ENCODE measurements around the gene LCTL. TPM values are rescaled to one million over a fixed set of nuclear protein-coding genes. Genes with fewer than 3 reads are reported as not detected.

The LCTL gene
- total and polyA plus RNA-seq, 5 donors from 2014 or later: 0.11 TPM; not detected in 4

DNA sequence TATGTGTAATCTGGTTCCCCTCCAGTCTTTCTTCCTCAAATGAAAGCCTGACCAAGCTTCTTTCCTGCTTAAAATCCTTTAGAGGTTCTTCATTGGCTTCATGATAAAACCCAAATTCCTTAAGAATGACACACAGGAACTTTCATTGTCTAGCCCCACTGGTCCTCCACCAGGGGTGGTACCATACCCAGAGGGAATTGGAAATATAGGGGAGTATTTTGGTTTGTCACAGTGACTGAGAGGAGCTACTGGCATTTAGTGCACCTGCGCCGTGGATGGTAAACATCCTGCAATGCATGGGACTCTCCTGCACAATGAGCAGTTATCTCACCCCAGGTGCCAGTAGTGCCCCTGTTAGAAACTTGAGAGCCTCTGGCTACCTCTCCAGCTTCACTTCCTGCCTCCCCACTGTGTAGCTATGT is 49.9 kb downstream of the LCTL start:
- Mint-ChIP-seq H3K36me3 (peaks cover 32% of the 10 kb centered on the region), H3K27me3 (no peaks in the 10 kb centered on the region), H3K4me1 (peaks cover 0 to 4% (median 0%) of the 10 kb centered on the region in 4 donors), H3K4me3 (peak overlapping the region in 2 of 4 donors; percentile 21 to 36), H3K9me3 (no peaks in the 10 kb centered on the region), H3K27ac (no peak overlapping the region)
- Histone ChIP-seq H3K27ac (ENCODE audit: insufficient read depth, low read length, poor library complexity, severe bottlenecking) (no peak overlapping the region), H3K27me3 (ENCODE audit: control insufficient read depth, insufficient read depth, low read length) (no peaks in the 10 kb centered on the region), H3K9me3 (ENCODE audit: control insufficient read depth in 2 of 2, low read length in 2 of 2) (no peaks in the 10 kb centered on the region), H3K4me3 (ENCODE audit: low read depth, low read length) (no peak overlapping the region), H3K36me3 (ENCODE audit: control insufficient read depth, insufficient read depth, low read length) (peaks cover 12% of the 10 kb centered on the region), H3K4me1 (ENCODE audit: control insufficient read depth, insufficient read depth, low read length, poor library complexity, severe bottlenecking) (no peaks in the 10 kb centered on the region)
- ATAC-seq (ENCODE audit: low read depth in 2 of 2): no peak
- no peak for DNase-seq

DNA sequence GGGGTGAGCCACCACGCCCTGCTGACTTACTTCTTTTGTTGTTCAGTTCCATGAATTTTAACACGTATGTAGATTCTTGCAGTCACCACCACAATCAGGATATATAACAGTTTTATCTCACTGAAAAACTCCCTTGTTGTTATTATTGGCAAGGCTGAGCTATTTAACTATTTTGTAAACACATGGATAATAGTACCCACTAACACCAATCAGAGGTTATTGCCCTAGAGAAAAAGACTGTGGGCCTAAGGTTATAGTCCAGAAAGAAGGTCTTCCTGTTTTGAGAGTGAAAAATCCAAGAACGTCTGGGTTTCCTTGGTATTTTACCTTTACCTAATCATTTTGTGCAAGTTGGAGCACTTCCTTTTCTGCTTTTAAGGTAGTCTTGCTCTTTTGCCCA is 51.2 kb downstream of the LCTL start:
- no peak overlapping the region for H3K4me3 ChIP-seq (ENCODE audit: low read depth, low read length)
- DNase-seq: no peak
- H3K27ac Mint-ChIP-seq: no peak overlapping the region

DNA sequence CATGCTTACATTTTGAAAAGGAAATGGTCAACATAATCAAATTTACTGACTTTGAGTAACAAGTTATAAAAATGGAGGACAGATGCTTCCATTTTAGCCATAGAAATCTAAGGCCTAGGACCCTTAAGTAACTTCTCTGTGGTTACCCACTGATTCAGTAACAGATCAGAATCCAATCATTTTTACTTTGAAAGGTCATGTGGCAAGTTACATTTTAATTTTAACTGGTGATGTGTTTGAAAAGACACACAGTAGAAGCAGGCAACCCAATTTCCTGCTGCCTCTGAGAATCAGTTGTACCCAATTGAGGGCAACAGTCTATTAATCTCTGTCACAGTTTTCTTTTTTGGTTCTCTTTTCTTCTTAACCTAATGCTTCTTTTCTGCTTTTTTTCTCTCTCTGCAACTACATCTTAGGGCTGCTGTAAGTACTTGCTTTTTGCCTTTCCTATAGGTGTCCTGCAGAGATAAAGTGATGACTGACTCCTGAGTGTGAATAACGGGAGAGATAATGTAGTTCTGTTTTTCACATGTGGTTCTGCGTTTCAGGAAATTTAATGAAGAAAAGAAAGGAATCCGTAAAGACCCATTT is 57.4 kb downstream of the LCTL start:
- Histone ChIP-seq H3K27ac (ENCODE audit: insufficient read depth, low read length, poor library complexity, severe bottlenecking) (no peak overlapping the region), H3K27me3 (ENCODE audit: control insufficient read depth, insufficient read depth, low read length) (no peaks in the 10 kb centered on the region), H3K4me3 (ENCODE audit: low read depth, low read length) (no peak overlapping the region), H3K9me3 (ENCODE audit: control insufficient read depth in 2 of 2, low read length in 2 of 2) (no peaks in the 10 kb centered on the region), H3K4me1 (ENCODE audit: control insufficient read depth, insufficient read depth, low read length, poor library complexity, severe bottlenecking) (peaks cover 7% of the 10 kb centered on the region), H3K36me3 (ENCODE audit: control insufficient read depth, insufficient read depth, low read length) (peaks cover under 1% of the 10 kb centered on the region)
- Mint-ChIP-seq H3K4me1 (peaks cover 17 to 50% (median 29%) of the 10 kb centered on the region in 4 donors), H3K27me3 (peaks cover 8% of the 10 kb centered on the region), H3K4me3 (peak overlapping the region in 2 of 4 donors; percentile 59 to 77), H3K36me3 (peaks cover 8% of the 10 kb centered on the region), H3K9me3 (no peaks in the 10 kb centered on the region), H3K27ac (no peak overlapping the region)
- ATAC-seq (ENCODE audit: low read depth in 2 of 2) (no peak), DNase-seq (peak in 1 of 3 donors; percentile 26)

More for the DNA sequence above, 51.2 kb downstream of the LCTL start:
- peaks cover 12% of the 10 kb centered on the region for H3K36me3 ChIP-seq (ENCODE audit: control insufficient read depth, insufficient read depth, low read length)
- peaks cover 31% of the 10 kb centered on the region for H3K36me3 Mint-ChIP-seq
- no peaks in the 10 kb centered on the region for H3K9me3 ChIP-seq (ENCODE audit: control insufficient read depth in 2 of 2, low read length in 2 of 2)
- ATAC-seq (ENCODE audit: low read depth in 2 of 2): no peak
- no peaks in the 10 kb centered on the region for H3K9me3 Mint-ChIP-seq
- H3K27me3 ChIP-seq (ENCODE audit: control insufficient read depth, insufficient read depth, low read length): no peaks in the 10 kb centered on the region
- no peak overlapping the region for H3K27ac ChIP-seq (ENCODE audit: insufficient read depth, low read length, poor library complexity, severe bottlenecking)
- H3K27me3 Mint-ChIP-seq: no peaks in the 10 kb centered on the region
- H3K4me1 ChIP-seq (ENCODE audit: control insufficient read depth, insufficient read depth, low read length, poor library complexity, severe bottlenecking): no peaks in the 10 kb centered on the region
- H3K4me1 Mint-ChIP-seq: peaks cover 0 to 4% (median 0%) of the 10 kb centered on the region in 4 donors
- H3K4me3 Mint-ChIP-seq: no peak overlapping the region

DNA sequence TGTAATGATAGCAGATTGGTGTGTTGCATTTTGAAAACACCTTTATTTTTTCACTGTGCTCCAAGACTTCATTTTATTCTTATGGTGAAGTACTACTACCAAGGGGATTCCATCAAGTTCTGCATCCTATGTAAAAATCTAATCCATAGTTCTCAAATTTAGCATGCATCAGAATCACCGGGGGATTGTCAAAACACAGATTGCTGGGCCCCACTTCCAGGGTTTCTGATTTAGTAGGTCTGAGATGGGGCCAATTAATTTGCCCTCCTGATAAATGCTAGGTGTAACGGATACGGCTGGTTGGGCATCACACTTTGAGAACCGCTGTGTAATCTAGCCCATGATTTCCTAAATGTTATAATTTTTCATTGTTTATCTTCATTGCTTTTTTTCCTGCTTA is 60.0 kb downstream of the LCTL start:
- ATAC-seq (ENCODE audit: low read depth in 2 of 2) (no peak), DNase-seq (no peak)
- peaks cover 8% of the 10 kb centered on the region for H3K27me3 Mint-ChIP-seq
- peak overlapping the region; percentile 96 to 100 (median 99) for H3K27ac Mint-ChIP-seq
- Histone ChIP-seq H3K36me3 (ENCODE audit: control insufficient read depth, insufficient read depth, low read length) (peaks cover 26% of the 10 kb centered on the region), H3K9me3 (ENCODE audit: control insufficient read depth in 2 of 2, low read length in 2 of 2) (no peaks in the 10 kb centered on the region), H3K27me3 (ENCODE audit: control insufficient read depth, insufficient read depth, low read length) (no peaks in the 10 kb centered on the region), H3K4me3 (ENCODE audit: low read depth, low read length) (peak overlapping the region; percentile 98), H3K4me1 (ENCODE audit: control insufficient read depth, insufficient read depth, low read length, poor library complexity, severe bottlenecking) (peaks cover 19% of the 10 kb centered on the region), H3K27ac (ENCODE audit: insufficient read depth, low read length, poor library complexity, severe bottlenecking) (peak overlapping the region; percentile 96)
- no peaks in the 10 kb centered on the region for H3K9me3 Mint-ChIP-seq
- peaks cover 25% of the 10 kb centered on the region for H3K36me3 Mint-ChIP-seq
- peak overlapping the region; percentile 98 to 100 (median 100) for H3K4me3 Mint-ChIP-seq
- H3K4me1 Mint-ChIP-seq: peaks cover 19 to 62% (median 42%) of the 10 kb centered on the region in 4 donors

DNA sequence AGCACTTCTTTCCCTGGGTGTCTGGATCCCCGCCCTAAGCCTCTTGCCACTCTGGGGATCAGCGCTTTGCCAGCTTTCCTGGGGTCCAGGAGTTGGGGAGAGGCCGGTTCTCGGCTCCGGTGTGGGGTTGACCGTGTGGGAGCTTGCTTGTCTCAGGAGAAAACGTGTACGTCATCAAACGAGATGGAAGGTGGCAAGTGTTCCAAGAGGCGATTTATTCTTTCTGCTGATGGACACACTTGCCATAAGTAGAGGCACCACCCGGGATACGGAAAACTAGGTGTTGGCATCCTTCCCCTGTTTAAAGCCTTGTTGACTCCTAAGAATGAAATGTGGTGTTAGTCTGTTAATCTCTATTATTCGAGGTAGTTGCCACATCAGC is 60.4 kb downstream of the LCTL start:
- peaks cover 8% of the 10 kb centered on the region for H3K27me3 Mint-ChIP-seq

DNA sequence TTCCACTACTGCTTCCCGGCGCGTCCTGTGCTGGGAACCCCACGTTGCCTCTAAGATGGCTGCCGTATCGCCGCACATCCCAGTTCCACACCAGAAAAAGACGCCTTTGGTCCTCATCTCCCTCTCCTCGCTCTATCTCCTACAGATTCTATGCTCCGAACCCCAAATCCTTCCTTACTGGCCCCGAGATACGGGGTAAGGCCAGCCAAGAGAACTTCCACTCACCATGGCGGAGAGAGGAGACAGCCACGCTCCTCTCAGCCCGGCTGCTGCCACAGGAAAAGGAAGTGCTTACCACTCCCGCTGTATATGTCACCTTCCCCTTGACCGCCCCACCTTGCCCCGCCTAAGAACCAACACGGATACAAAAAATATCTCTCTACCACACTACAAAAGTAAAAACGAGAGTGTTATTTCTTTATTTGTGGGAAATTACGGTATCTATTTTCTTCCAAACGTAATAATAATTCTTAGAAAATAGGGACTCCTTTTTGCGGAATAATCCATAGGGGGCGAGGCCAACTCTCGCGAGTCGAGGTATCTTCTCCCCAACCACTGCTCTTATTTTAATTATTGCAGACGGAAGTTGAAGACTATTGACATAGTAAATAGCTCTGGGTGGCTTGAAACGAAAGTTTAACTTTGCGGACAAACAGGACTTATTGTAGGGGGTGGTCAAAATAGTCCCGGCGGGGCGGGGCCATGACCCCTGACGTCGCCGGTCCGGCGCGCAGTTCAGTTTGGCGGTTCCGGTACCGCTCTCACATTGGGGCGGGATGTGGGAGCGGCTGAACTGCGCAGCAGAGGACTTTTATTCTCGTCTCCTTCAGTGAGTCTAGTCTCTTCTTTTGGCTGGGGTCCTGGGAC is 61.0 kb downstream of the LCTL start, which contains the start of the genes RPL4 and ZWILCH:
RPL4 (minus strand) TSS at position 293 of the 867 bp plus-strand sequence; CDS start at position 228, 65 bp downstream.
ZWILCH (plus strand) TSS at position 764 of the 867 bp plus-strand sequence; CDS start at position 777, 13 bp downstream.
- H3K4me3 Mint-ChIP-seq: peak within 1 kb of the TSS; percentile 98 to 100 (median 100)
- Histone ChIP-seq H3K36me3 (ENCODE audit: control insufficient read depth, insufficient read depth, low read length) (peaks cover 36% of the 10 kb centered on the region), H3K9me3 (ENCODE audit: control insufficient read depth in 2 of 2, low read length in 2 of 2) (no peaks in the 10 kb centered on the region), H3K27ac (ENCODE audit: insufficient read depth, low read length, poor library complexity, severe bottlenecking) (peak within 1 kb of the TSS; percentile 96), H3K4me1 (ENCODE audit: control insufficient read depth, insufficient read depth, low read length, poor library complexity, severe bottlenecking) (peaks cover 19% of the 10 kb centered on the region), H3K27me3 (ENCODE audit: control insufficient read depth, insufficient read depth, low read length) (no peaks in the 10 kb centered on the region), H3K4me3 (ENCODE audit: low read depth, low read length) (peak within 1 kb of the TSS; percentile 98)
- peaks cover 24 to 65% (median 46%) of the 10 kb centered on the region in 4 donors for H3K4me1 Mint-ChIP-seq
- peaks cover 8% of the 10 kb centered on the region for H3K27me3 Mint-ChIP-seq
- peaks cover 36% of the 10 kb centered on the region for H3K36me3 Mint-ChIP-seq
- ATAC-seq (ENCODE audit: low read depth in 2 of 2): peak; percentile 86
- no peaks in the 10 kb centered on the region for H3K9me3 Mint-ChIP-seq
- H3K27ac Mint-ChIP-seq: peak within 1 kb of the TSS; percentile 96 to 100 (median 99)
- DNase-seq: peak; percentile 80 to 91 (median 88)

More for the DNA sequence above, 60.4 kb downstream of the LCTL start:
- no peaks in the 10 kb centered on the region for H3K27me3 ChIP-seq (ENCODE audit: control insufficient read depth, insufficient read depth, low read length)
- Mint-ChIP-seq H3K9me3 (no peaks in the 10 kb centered on the region), H3K4me3 (peak overlapping the region; percentile 98 to 100 (median 100)), H3K4me1 (peaks cover 19 to 62% (median 44%) of the 10 kb centered on the region in 4 donors), H3K27ac (peak overlapping the region; percentile 96 to 100 (median 99)), H3K36me3 (peaks cover 29% of the 10 kb centered on the region)
- peaks cover 30% of the 10 kb centered on the region for H3K36me3 ChIP-seq (ENCODE audit: control insufficient read depth, insufficient read depth, low read length)
- H3K4me3 ChIP-seq (ENCODE audit: low read depth, low read length): peak overlapping the region; percentile 98
- ATAC-seq (ENCODE audit: low read depth in 2 of 2) (no peak), DNase-seq (no peak)
- H3K9me3 ChIP-seq (ENCODE audit: control insufficient read depth in 2 of 2, low read length in 2 of 2): no peaks in the 10 kb centered on the region
- H3K4me1 ChIP-seq (ENCODE audit: control insufficient read depth, insufficient read depth, low read length, poor library complexity, severe bottlenecking): peaks cover 19% of the 10 kb centered on the region
- H3K27ac ChIP-seq (ENCODE audit: insufficient read depth, low read length, poor library complexity, severe bottlenecking): peak overlapping the region; percentile 96

DNA sequence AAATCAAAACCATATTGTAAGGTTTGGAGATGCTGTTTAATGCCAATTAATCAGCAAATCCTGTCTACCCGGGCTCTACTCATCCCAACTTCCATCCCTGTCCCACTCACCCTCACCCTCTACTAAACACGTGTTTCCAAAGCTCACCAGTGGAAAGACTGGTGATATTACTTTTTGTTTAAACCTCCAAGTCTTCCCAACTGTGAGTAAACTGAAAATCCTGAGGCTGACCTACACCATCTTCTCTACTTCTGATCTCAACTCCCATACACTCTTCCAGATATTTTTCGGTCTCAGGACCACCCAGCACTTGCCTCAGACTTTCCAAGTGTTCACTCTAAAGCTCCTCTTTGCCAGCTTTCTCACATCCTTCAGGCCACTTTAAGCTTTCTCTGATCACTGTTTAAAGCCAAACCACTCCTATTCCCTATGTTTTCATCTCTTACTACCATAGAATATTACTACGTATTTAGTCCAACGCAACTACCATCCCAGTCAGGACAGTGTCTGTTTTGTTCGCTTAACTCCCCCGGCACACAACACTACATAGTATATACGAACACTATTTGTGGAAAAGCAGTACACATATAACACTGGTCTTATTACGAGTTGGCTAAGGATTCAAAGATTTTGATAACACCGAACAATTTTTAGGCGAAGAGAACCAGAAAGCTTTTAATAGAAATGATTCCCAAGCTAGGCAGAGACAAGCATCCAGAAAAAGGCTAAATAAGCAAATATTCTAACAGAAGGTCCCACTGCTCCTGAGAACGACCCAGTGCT is 61.8 kb downstream of the LCTL start:
- peaks cover 44% of the 10 kb centered on the region for H3K36me3 ChIP-seq (ENCODE audit: control insufficient read depth, insufficient read depth, low read length)
- peaks cover 26 to 66% (median 45%) of the 10 kb centered on the region in 4 donors for H3K4me1 Mint-ChIP-seq
- DNase-seq (no peak), ATAC-seq (ENCODE audit: low read depth in 2 of 2) (no peak)
- H3K27ac Mint-ChIP-seq: peak overlapping the region; percentile 96 to 100 (median 99)
- peak overlapping the region; percentile 98 to 100 (median 100) for H3K4me3 Mint-ChIP-seq
- H3K27me3 Mint-ChIP-seq: peaks cover 8% of the 10 kb centered on the region
- H3K36me3 Mint-ChIP-seq: peaks cover 38% of the 10 kb centered on the region
- peaks cover 19% of the 10 kb centered on the region for H3K4me1 ChIP-seq (ENCODE audit: control insufficient read depth, insufficient read depth, low read length, poor library complexity, severe bottlenecking)
- H3K9me3 Mint-ChIP-seq: no peaks in the 10 kb centered on the region
- H3K27me3 ChIP-seq (ENCODE audit: control insufficient read depth, insufficient read depth, low read length): no peaks in the 10 kb centered on the region
- H3K9me3 ChIP-seq (ENCODE audit: control insufficient read depth in 2 of 2, low read length in 2 of 2): no peaks in the 10 kb centered on the region
- peak overlapping the region; percentile 98 for H3K4me3 ChIP-seq (ENCODE audit: low read depth, low read length)
- H3K27ac ChIP-seq (ENCODE audit: insufficient read depth, low read length, poor library complexity, severe bottlenecking): peak overlapping the region; percentile 96
